Measurements from ENCODE around the gene C11orf65. TPM values are rescaled to one million over a fixed set of nuclear protein-coding genes. Genes with fewer than 3 reads are reported as not detected.
A peak's percentile ranks its signal among the peaks of the same experiment; 100 is the strongest.

C11orf65 gene
- total RNA-seq, 1 experiment from 2014 or later, result 0.62 TPM

DNA sequence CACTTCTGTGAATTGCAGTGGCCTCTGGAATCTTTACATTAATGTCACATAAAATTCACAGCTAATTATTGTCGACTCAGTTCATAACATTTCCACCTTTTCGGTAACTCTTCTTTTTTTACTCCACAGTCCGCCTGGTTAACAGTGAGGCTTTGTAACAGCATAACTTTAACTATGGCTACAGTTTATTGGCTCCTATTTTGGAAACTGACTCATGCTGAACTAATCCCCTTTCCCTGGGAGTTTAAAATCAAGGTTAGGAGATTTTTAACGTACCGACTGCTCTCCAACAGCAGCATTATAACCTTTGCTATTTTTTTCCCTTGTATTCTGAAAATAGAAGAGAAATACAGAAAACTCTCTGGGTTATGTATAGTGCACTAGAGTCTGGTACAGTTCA is 34.1 kb upstream of the C11orf65 start:
- Histone ChIP-seq H3K9ac (ENCODE audit: low read length) (no peak overlapping the region), H3K9me2 (replicated peaks; ENCODE audit: low read length) (no peaks in the 10 kb centered on the region), H2AFZ (ENCODE audit: low read length) (peak overlapping the region; percentile 56), H3K4me3 (ENCODE audit: low read length) (no peak overlapping the region), H3K9me3 (ENCODE audit: low read length) (no peaks in the 10 kb centered on the region), H3K27me3 (ENCODE audit: low read length) (no peaks in the 10 kb centered on the region), H3K4me1 (ENCODE audit: insufficient read depth, low read length) (peaks cover 24% of the 10 kb centered on the region), H3F3A (ENCODE audit: low read length, unreplicated experiment) (peaks cover 6% of the 10 kb centered on the region), H3K36me3 (ENCODE audit: low read depth, low read length) (no peaks in the 10 kb centered on the region), H4K20me1 (ENCODE audit: low read length) (no peaks in the 10 kb centered on the region), H3K27ac (ENCODE audit: low read length) (0 out of 2 replicates have a peak overlapping the region, but pooled peaks have one; percentile 1), H3K79me2 (ENCODE audit: low read length) (peaks cover 8% of the 10 kb centered on the region), H3K4me2 (ENCODE audit: low read length) (peak overlapping the region; percentile 41)
- ATAC-seq (no peak), DNase-seq (peak; percentile 62)
- intact Hi-C loops (cut with micrococcal nuclease), result no loop called here
- ChIA-PET POLR2A (ENCODE audit: unreplicated experiment) (no interaction called here), CTCF (no interaction called here)
- no peak for TF ChIP-seq EZH2phosphoT487 (IDR thresholded peaks at IDR 0.05; ENCODE audit: borderline replicate concordance, low read length)
- no peak for TF ChIP-seq CTCF (conservative IDR thresholded peaks at IDR 0.05; ENCODE audit: low read depth, low read length)
- TF ChIP-seq EZH2 (IDR thresholded peaks at IDR 0.05; ENCODE audit: low read length, unreplicated experiment), result no peak
- BruUV-seq (replicated peaks), result no TSS peak

- Histone ChIP-seq H3K9me3 (ENCODE audit: low read length) (no peaks in the 10 kb centered on the region), H3K79me2 (ENCODE audit: low read length) (peaks cover 14% of the 10 kb centered on the region), H3K27ac (ENCODE audit: low read length) (no peak overlapping the region), H2AFZ (ENCODE audit: low read length) (no peak overlapping the region; the same call in 1 of the 2 replicates), H3F3A (ENCODE audit: low read length, unreplicated experiment) (peaks cover 6% of the 10 kb centered on the region), H3K27me3 (ENCODE audit: low read length) (no peaks in the 10 kb centered on the region), H4K20me1 (ENCODE audit: low read length) (no peaks in the 10 kb centered on the region), H3K4me1 (ENCODE audit: insufficient read depth, low read length) (peaks cover 29% of the 10 kb centered on the region), H3K4me2 (ENCODE audit: low read length) (no peak overlapping the region), H3K4me3 (ENCODE audit: low read length) (no peak overlapping the region), H3K36me3 (ENCODE audit: low read depth, low read length) (no peaks in the 10 kb centered on the region), H3K9me2 (replicated peaks; ENCODE audit: low read length) (no peaks in the 10 kb centered on the region), H3K9ac (ENCODE audit: low read length) (no peak overlapping the region)
- DNase-seq (no peak), ATAC-seq (no peak)
- no TSS peak for BruUV-seq (replicated peaks)
- ChIA-PET CTCF (no interaction called here), POLR2A (ENCODE audit: unreplicated experiment) (no interaction called here)
- TF ChIP-seq EZH2 (IDR thresholded peaks at IDR 0.05; ENCODE audit: low read length, unreplicated experiment), result no peak
- TF ChIP-seq CTCF (conservative IDR thresholded peaks at IDR 0.05; ENCODE audit: low read depth, low read length), result no peak
- TF ChIP-seq EZH2phosphoT487 (IDR thresholded peaks at IDR 0.05; ENCODE audit: borderline replicate concordance, low read length), result no peak
- intact Hi-C loops (cut with micrococcal nuclease), result no loop called here
These were observed 33.4 kb upstream of the C11orf65 start for GRCh38 chr11:108500721-108501120.

DNA sequence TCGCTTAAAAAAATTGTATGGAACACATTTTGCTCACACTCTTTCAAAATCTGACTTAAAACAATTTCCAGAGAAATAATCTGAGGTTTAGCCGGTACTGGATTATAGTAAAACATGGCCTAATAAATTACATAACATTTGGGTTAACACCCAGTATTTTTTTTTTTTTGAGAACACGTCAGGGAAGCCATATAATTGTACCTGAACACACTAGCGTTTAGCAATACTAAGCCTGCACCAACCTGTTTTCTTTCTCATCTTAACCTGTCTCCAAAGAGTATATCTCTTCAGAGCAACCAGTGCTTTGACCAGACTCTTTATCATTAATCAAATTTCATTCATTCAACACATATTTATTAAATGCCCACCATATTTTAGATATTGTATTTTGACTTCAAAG is 32.8 kb upstream of the C11orf65 start:
- CTCF ChIA-PET, result no interaction called here
- TF ChIP-seq EZH2phosphoT487 (IDR thresholded peaks at IDR 0.05; ENCODE audit: borderline replicate concordance, low read length) (no peak), EZH2 (IDR thresholded peaks at IDR 0.05; ENCODE audit: low read length, unreplicated experiment) (no peak), CTCF (conservative IDR thresholded peaks at IDR 0.05; ENCODE audit: low read depth, low read length) (no peak)

More for the DNA sequence above, 32.8 kb upstream of the C11orf65 start:
- Histone ChIP-seq H3K27ac (ENCODE audit: low read length) (no peak overlapping the region), H3K4me2 (ENCODE audit: low read length) (no peak overlapping the region), H4K20me1 (ENCODE audit: low read length) (no peaks in the 10 kb centered on the region), H3K9me3 (ENCODE audit: low read length) (no peaks in the 10 kb centered on the region), H3K79me2 (ENCODE audit: low read length) (peaks cover 14% of the 10 kb centered on the region), H3K9ac (ENCODE audit: low read length) (no peak overlapping the region), H3K36me3 (ENCODE audit: low read depth, low read length) (no peaks in the 10 kb centered on the region), H3K4me1 (ENCODE audit: insufficient read depth, low read length) (peaks cover 29% of the 10 kb centered on the region), H3K9me2 (replicated peaks; ENCODE audit: low read length) (no peaks in the 10 kb centered on the region), H2AFZ (ENCODE audit: low read length) (no peak overlapping the region), H3K27me3 (ENCODE audit: low read length) (no peaks in the 10 kb centered on the region), H3K4me3 (ENCODE audit: low read length) (no peak overlapping the region), H3F3A (ENCODE audit: low read length, unreplicated experiment) (peaks cover 6% of the 10 kb centered on the region)
- intact Hi-C loops (cut with micrococcal nuclease), result no loop called here
- ATAC-seq, result no peak
- BruUV-seq (replicated peaks), result no TSS peak
- no peak for DNase-seq
- POLR2A ChIA-PET (ENCODE audit: unreplicated experiment), result no interaction called here

Measured in PC-3 (cell line).